Brain microvascular endothelial cell (primary cell): ENCODE data around the gene HIF3A.
A peak's percentile ranks its signal among the peaks of the same experiment; 100 is the strongest.
"Not testable (repeated sequence)": the region's sequence is repeated elsewhere in the genome, so short reads cannot be mapped to it uniquely, and the experiment has no call there.

Experiments
- DNase-seq: peaks from one replicate; pipeline ENCODE4 v3.0.0-alpha.2; 2020
- H3K27ac ChIP-seq: fragments of 250-450 bp; sonication (Bioruptor Pico); 2 replicates; pipeline ENCODE4 v1.5.1; 2020; ENCODE audit warnings: mild to moderate bottlenecking, moderate library complexity
- H3K27me3 ChIP-seq: fragments of 250-450 bp; sonication (Bioruptor Pico); replicated peaks from 2 replicates; pipeline ENCODE4 v1.5.1; 2020; ENCODE audit warnings: mild to moderate bottlenecking
- H3K36me3 ChIP-seq: fragments of 250-450 bp; sonication (Bioruptor Pico); replicated peaks from 2 replicates; pipeline ENCODE4 v1.5.1; 2020; ENCODE audit warnings: mild to moderate bottlenecking
- H3K4me3 ChIP-seq: 2 replicates; pipeline ENCODE4 v1.5.1; 2011; ENCODE audit warnings: low read depth, mild to moderate bottlenecking, control low read depth, low read length, moderate library complexity
- in situ Hi-C: cut with HindIII; loops from 2 replicates; pipeline ENCODE4 v1.10.0; 2017; ENCODE audit warnings: low sequenced_read_pairs, low pct_ligation_motif_present
- TF ChIP-seq, protein P1 (sequence below): IDR thresholded peaks from 2 replicates; pipeline ENCODE4 v1.5.1; 2011; ENCODE audit warnings: low read depth, mild to moderate bottlenecking, moderate library complexity, low read length, control low read depth, inconsistent platforms; ENCODE audit errors: missing control alignments

Gene HIF3A

DNA sequence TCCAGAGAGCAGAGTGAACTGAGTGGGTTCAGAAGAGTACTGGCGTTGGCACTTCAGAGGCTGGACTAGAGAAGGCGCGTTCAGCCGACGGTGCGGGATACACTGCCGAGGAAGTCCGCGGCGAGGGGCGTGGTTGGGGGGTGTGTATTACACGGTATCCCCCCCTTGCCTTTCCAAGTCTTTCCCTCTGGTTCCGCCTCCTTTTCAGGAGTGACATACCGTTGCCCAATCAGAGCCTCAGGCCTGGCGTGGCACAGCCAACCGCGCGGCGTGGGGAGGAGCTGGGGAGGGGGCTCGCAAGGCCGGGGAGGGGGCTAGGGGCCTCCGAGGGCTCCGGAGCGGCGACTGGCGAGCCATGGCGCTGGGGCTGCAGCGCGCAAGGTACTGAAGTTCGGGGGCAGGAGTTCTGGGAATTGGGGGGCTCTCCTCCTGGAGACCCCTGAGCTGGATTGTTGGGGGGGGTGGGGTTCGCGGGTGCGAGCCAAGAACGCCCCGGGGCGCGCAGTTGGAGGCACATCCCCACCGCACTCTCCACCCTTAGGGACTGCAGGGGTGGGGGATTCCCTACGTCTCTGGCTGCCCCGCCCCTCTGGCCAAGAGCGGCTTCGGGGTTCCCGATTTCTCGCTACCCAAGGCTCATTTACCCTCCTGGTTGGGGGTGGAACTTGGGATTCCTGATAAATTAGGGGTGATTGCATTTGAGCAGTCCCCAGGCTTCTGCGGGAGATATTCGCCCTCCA lies at the start of gene HIF3A:
Gene HIF3A (plus strand): TSS at position 321 of the 740 bp plus-strand sequence. CDS start 35 bp downstream, at position 356.
- H3K27ac ChIP-seq: no peak within 1 kb of the TSS
- H3K36me3 ChIP-seq: no peaks in the 10 kb centered on the region
- peak within 1 kb of the TSS; percentile 49 for H3K4me3 ChIP-seq
- no peak for DNase-seq
- in situ Hi-C loops: no loop called here
- TF ChIP-seq, protein P1, sequence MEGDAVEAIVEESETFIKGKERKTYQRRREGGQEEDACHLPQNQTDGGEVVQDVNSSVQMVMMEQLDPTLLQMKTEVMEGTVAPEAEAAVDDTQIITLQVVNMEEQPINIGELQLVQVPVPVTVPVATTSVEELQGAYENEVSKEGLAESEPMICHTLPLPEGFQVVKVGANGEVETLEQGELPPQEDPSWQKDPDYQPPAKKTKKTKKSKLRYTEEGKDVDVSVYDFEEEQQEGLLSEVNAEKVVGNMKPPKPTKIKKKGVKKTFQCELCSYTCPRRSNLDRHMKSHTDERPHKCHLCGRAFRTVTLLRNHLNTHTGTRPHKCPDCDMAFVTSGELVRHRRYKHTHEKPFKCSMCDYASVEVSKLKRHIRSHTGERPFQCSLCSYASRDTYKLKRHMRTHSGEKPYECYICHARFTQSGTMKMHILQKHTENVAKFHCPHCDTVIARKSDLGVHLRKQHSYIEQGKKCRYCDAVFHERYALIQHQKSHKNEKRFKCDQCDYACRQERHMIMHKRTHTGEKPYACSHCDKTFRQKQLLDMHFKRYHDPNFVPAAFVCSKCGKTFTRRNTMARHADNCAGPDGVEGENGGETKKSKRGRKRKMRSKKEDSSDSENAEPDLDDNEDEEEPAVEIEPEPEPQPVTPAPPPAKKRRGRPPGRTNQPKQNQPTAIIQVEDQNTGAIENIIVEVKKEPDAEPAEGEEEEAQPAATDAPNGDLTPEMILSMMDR: no peak
- H3K27me3 ChIP-seq: no peaks in the 10 kb centered on the region

- H3K27ac ChIP-seq: no peak overlapping the region
- DNase-seq: no peak
- peaks cover 29% of the 10 kb centered on the region for H3K27me3 ChIP-seq
- TF ChIP-seq, protein P1: no peak
- H3K4me3 ChIP-seq: no peak overlapping the region
- H3K36me3 ChIP-seq: no peaks in the 10 kb centered on the region
- in situ Hi-C loops: no loop called here
These were observed 46.6 kb upstream of the HIF3A start for GRCh38 chr19:46250076-46250735.

DNA sequence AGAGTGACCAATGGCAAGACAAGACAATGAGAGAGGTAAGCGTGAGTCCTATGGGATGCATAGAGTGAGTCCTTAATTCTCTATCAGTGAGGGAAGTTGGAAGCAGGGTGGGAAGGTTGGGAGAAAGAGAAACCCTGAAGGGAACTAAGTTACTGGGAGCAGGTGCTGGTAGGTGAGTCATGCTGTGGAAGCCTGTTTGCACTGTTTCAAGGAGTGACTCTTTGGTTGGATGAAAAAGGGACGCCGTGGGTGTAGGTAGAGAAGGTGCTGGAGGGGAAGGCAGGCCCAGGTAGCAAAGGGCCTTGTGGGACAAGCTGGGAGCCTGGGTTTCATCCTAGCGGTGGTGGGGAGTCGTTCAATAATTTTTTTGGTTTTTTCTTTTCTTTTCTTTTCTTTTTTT lies 45.4 kb upstream of the HIF3A start:
- Histone ChIP-seq H3K4me3 (no peak overlapping the region), H3K27me3 (peaks cover 25% of the 10 kb centered on the region), H3K27ac (no peak overlapping the region), H3K36me3 (no peaks in the 10 kb centered on the region)
- in situ Hi-C loops: no loop called here
- DNase-seq: no peak
- TF ChIP-seq, protein P1: no peak

DNA sequence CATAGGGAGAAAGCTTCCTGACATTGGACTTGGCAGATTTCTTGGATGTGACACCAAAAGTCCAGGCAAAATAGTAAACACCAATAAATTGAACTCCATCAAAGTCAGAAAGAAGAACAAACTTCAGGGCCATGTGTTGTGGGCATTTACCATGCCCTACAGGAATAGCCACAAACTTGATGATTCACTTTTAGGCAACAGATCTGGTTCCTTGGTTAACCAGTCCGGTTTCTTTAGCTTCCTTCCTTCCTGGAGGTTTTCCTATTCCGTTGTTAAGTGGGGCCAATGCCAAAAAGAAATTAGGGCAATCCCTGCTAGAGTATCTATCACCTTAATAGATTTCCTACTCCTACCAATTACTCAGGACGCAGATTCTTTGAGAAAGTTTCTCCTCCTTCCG lies 42.1 kb upstream of the HIF3A start:
- H3K36me3 ChIP-seq: no peaks in the 10 kb centered on the region
- H3K4me3 ChIP-seq: no peak overlapping the region
- TF ChIP-seq, protein P1: no peak
- peaks cover 24% of the 10 kb centered on the region for H3K27me3 ChIP-seq
- H3K27ac ChIP-seq: no peak overlapping the region
- DNase-seq: no peak
- in situ Hi-C loops: no loop called here

DNA sequence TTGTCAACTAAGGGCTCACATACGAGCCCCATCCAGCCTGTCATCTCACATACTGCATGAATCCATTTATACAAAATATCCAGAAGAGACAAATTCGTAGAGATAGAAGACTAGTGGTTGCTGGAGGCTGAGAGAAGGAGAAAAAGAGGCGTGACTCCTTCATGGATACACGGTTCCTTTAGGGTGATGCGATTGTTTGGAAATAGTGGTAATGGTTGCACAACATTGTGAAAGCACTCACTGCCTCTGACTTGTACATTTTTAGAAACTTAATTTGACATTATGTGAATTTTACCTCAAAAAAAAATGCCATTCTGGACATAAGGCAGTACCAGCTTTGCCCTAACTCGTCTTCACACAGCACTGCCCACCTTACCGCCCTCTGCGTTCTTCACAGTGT lies 40.0 kb upstream of the HIF3A start:
- TF ChIP-seq, protein P1: no peak
- Histone ChIP-seq H3K27me3 (peaks cover 26% of the 10 kb centered on the region), H3K4me3 (no peak overlapping the region), H3K36me3 (no peaks in the 10 kb centered on the region), H3K27ac (no peak overlapping the region)
- DNase-seq: no peak
- in situ Hi-C loops: no loop called here

DNA sequence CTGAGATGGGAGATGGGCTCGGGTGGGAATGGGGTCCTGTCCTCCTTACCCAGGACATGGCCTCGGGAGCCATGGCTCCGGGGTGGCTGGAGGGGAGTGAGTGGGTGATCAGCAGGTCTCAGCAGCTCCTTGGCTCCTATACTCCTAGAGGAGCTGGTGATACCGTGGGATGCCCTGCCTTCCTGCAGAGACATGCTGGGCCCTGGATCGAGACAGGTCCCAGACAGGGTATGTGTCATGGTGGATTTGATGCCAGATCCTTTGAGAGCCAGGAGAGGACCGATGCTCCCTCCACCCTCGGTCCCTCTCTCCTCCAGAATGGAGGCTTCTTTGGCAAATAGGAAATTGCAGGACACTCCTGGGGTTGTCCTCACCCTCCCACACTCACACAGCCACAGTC lies 35.3 kb upstream of the HIF3A start:
- DNase-seq, H3K27ac ChIP-seq, H3K36me3 ChIP-seq, H3K4me3 ChIP-seq, in situ Hi-C loops: not testable (repeated sequence)
- H3K27me3 ChIP-seq: peaks cover 22% of the 10 kb centered on the region

- H3K27ac ChIP-seq, H3K4me3 ChIP-seq, in situ Hi-C loops, H3K36me3 ChIP-seq: not testable (repeated sequence)
- peak; percentile 56 for DNase-seq
- peaks cover 21% of the 10 kb centered on the region for H3K27me3 ChIP-seq
These were observed 34.1 kb upstream of the HIF3A start for GRCh38 chr19:46262684-46263296.

DNA sequence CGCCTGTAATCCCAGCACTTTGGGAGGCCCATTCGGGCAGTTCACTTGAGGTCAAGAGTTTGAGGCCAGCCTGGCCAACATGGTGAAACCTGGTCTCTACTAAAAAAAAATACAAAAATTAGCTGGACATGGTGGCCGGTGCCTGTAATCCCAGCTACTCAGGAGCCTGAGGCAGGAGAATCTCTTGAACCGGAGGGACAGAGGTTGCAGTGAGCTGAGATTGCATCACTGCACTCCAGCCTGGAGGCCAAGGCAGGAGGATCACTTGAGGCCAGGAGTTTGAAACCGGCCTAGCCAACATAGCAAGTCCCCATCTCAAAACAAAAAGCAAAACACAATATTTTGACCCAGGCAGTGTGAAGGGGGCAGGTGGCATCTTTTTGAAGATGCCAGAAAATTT lies 32.0 kb upstream of the HIF3A start:
- H3K4me3 ChIP-seq, H3K36me3 ChIP-seq, DNase-seq, H3K27ac ChIP-seq, in situ Hi-C loops: not testable (repeated sequence)
- H3K27me3 ChIP-seq: peaks cover 15% of the 10 kb centered on the region
